H1 (cell line): ENCODE data around the gene MYO1D. TPM values are rescaled to one million over a fixed set of nuclear protein-coding genes. Genes with fewer than 3 reads are reported as not detected.

Source experiments
- CTCF ChIA-PET: fragments of 300-600 bp; sonication (Branson Sonifier 250); formaldehyde crosslinking; loops from one replicate; lab custom pipeline; 2021; ENCODE audit not compliant: partially characterized antibody; lab: Charles Lee
- POLR2A ChIA-PET: fragments of 300-600 bp; sonication (Branson Sonifier 250); formaldehyde crosslinking; loops from one replicate; lab custom pipeline; 2021; ENCODE audit warnings: inconsistent platforms; ENCODE audit not compliant: partially characterized antibody; lab: Charles Lee
- DNase-seq, 2 experiments: peaks; one replicate each; pipeline versions ENCODE4 v3.0.0 to v3.0.0-alpha.2; 2010 to 2022; ENCODE audit warnings: low spot score in 2 of 2, low read depth in 1 of 2, mixed read lengths in 1 of 2
- FAIRE-seq: peaks from 2 replicates; lab custom pipeline; 2011; peaks lifted over from hg19 to GRCh38; lab: Jason Lieb, UNC
- H2AFZ ChIP-seq: 2 replicates; pipeline ENCODE4 v1.8.1; 2012; ENCODE audit warnings: low read length, inconsistent platforms
- H2AK5ac ChIP-seq: 2 replicates; pipeline ENCODE4 v1.6.1; 2013; ENCODE audit warnings: low read depth, low read length
- H2BK120ac ChIP-seq: replicated peaks from 2 replicates; pipeline ENCODE3; 2013; ENCODE audit warnings: low read depth, low read length, inconsistent platforms
- H2BK12ac ChIP-seq: 2 replicates; pipeline ENCODE4 v1.6.1; 2013; ENCODE audit warnings: low read depth, low read length
- H2BK15ac ChIP-seq: 2 replicates; pipeline ENCODE4 v1.6.1; 2013; ENCODE audit warnings: low read length
- H2BK20ac ChIP-seq: 2 replicates; pipeline ENCODE4 v1.6.1; 2013; ENCODE audit warnings: low read length
- H2BK5ac ChIP-seq: 2 replicates; pipeline ENCODE4 v1.6.1; 2013; ENCODE audit warnings: low read depth, low read length
- H3K14ac ChIP-seq: 2 replicates; pipeline ENCODE4 v1.6.1; 2013; ENCODE audit warnings: inconsistent platforms; ENCODE audit not compliant: insufficient read length
- H3K18ac ChIP-seq: 2 replicates; pipeline ENCODE4 v1.6.1; 2013; ENCODE audit warnings: low read length; ENCODE audit errors: extremely low read depth
- H3K23ac ChIP-seq: 2 replicates; pipeline ENCODE4 v1.6.1; 2013; ENCODE audit warnings: inconsistent platforms; ENCODE audit not compliant: insufficient read length
- H3K23me2 ChIP-seq: 2 replicates; pipeline ENCODE4 v1.6.1; 2013; ENCODE audit warnings: low read depth, low read length
- H3K27ac ChIP-seq: 2 replicates; pipeline ENCODE4 v1.6.1; 2011; ENCODE audit warnings: low read depth, low read length, inconsistent platforms
- H3K27me3 ChIP-seq, 4 experiments: replicated peaks in 1 of 4; 1 replicate in 1 of 4; 2 replicates in 3 of 4; pipeline versions ENCODE4 v1.6.1 to v1.8.1; 2011 to 2013; ENCODE audit warnings: low read length in 3 of 4, mild to moderate bottlenecking in 3 of 4, inconsistent platforms in 2 of 4, mixed read lengths in 2 of 4, moderate library complexity in 1 of 4; ENCODE audit not compliant: control insufficient read depth in 3 of 4, insufficient read depth in 3 of 4; ENCODE audit errors: extremely low read depth in 1 of 4
- H3K36me3 ChIP-seq, 4 experiments: 2 replicates each; pipeline versions ENCODE4 v1.6.1 to v1.8.1; 2011 to 2013; ENCODE audit warnings: mild to moderate bottlenecking in 4 of 4, low read length in 3 of 4, moderate library complexity in 2 of 4, control low read depth in 1 of 4, inconsistent platforms in 1 of 4; ENCODE audit not compliant: insufficient read depth in 4 of 4, control insufficient read depth in 2 of 4
- H3K4ac ChIP-seq: replicated peaks from 2 replicates; pipeline ENCODE3; 2013; ENCODE audit warnings: low read length, low read depth, mixed read lengths, inconsistent platforms; ENCODE audit not compliant: insufficient read length
- H3K4me1 ChIP-seq, 4 experiments: replicated peaks in 1 of 4; 1 replicate in 1 of 4; 2 replicates in 3 of 4; pipeline versions ENCODE4 v1.6.1 to v1.8.1; 2011 to 2013; ENCODE audit warnings: low read length in 3 of 4, inconsistent platforms in 2 of 4, mixed read lengths in 1 of 4; ENCODE audit not compliant: insufficient read depth in 4 of 4, control insufficient read depth in 3 of 4
- H3K4me2 ChIP-seq, 2 experiments: 2 replicates each; pipeline versions ENCODE4 v1.6.1 to v1.8.1; 2011 to 2013; ENCODE audit warnings: low read depth in 2 of 2, low read length in 2 of 2, control low read depth in 1 of 2, inconsistent platforms in 1 of 2, mild to moderate bottlenecking in 1 of 2; ENCODE audit not compliant: insufficient read depth in 1 of 2
- H3K4me3 ChIP-seq, 4 experiments: fragments of 200-600, 300-600 bp in 1 of 4; sonication (generic), shearing (Covaris generic), sonication (Bioruptor Twin) in 1 of 4; 2 replicates each; pipeline versions ENCODE4 v1.5.1 to v1.8.1; 2011 to 2016; ENCODE audit warnings: low read length in 4 of 4, low read depth in 3 of 4, control low read depth in 2 of 4, inconsistent platforms in 2 of 4, mild to moderate bottlenecking in 2 of 4, mixed read lengths in 1 of 4, moderate library complexity in 1 of 4; ENCODE audit not compliant: insufficient read depth in 2 of 4; ENCODE audit errors: extremely low read depth in 1 of 4
- H3K56ac ChIP-seq: replicated peaks from 2 replicates; pipeline ENCODE3; 2013; ENCODE audit warnings: low read depth, mild to moderate bottlenecking, mixed read lengths, low read length, inconsistent platforms; ENCODE audit not compliant: insufficient read length
- H3K79me1 ChIP-seq: 2 replicates; pipeline ENCODE4 v1.6.1; 2013; ENCODE audit warnings: low read depth, low read length, control low read depth
- H3K79me2 ChIP-seq, 2 experiments: 2 replicates each; pipeline versions ENCODE4 v1.6.1 to v1.8.1; 2012 to 2013; ENCODE audit warnings: low read length in 2 of 2, mild to moderate bottlenecking in 2 of 2, inconsistent platforms in 1 of 2; ENCODE audit not compliant: insufficient read depth in 2 of 2, control insufficient read depth in 1 of 2
- H3K9ac ChIP-seq, 4 experiments: replicated peaks in 1 of 4; 1 replicate in 1 of 4; 2 replicates in 3 of 4; pipeline versions ENCODE4 v1.6.1 to v1.8.1; 2011 to 2013; ENCODE audit warnings: low read depth in 3 of 4, low read length in 3 of 4, control low read depth in 2 of 4, mild to moderate bottlenecking in 2 of 4, moderate library complexity in 2 of 4, inconsistent platforms in 1 of 4; ENCODE audit errors: extremely low read depth in 1 of 4
- H3K9me3 ChIP-seq, 2 experiments: 2 replicates each; pipeline versions ENCODE4 v1.6.1 to v1.8.1; 2012 to 2013; ENCODE audit warnings: mild to moderate bottlenecking in 2 of 2, moderate library complexity in 2 of 2, control low read depth in 1 of 2, inconsistent platforms in 1 of 2, low read depth in 1 of 2, low read length in 1 of 2, mixed read lengths in 1 of 2; ENCODE audit not compliant: insufficient read depth in 2 of 2
- H4K20me1 ChIP-seq, 2 experiments: replicated peaks in 1 of 2; 2 replicates each; pipeline versions ENCODE3 to v1.8.1; 2011 to 2013; ENCODE audit warnings: inconsistent platforms in 2 of 2, low read length in 2 of 2, mild to moderate bottlenecking in 1 of 2; ENCODE audit not compliant: insufficient read depth in 2 of 2, control insufficient read depth in 1 of 2
- H4K5ac ChIP-seq: 2 replicates; pipeline ENCODE4 v1.6.1; 2013; ENCODE audit warnings: low read length, low read depth, mixed read lengths, inconsistent platforms; ENCODE audit not compliant: insufficient read length
- H4K8ac ChIP-seq: 2 replicates; pipeline ENCODE4 v1.8.0; 2013; ENCODE audit warnings: mild to moderate bottlenecking, moderate library complexity, low read length, inconsistent platforms; ENCODE audit not compliant: insufficient read depth; ENCODE audit errors: extremely low read depth
- H4K91ac ChIP-seq: replicated peaks from 2 replicates; pipeline ENCODE3; 2013; ENCODE audit warnings: low read length, mixed read lengths, inconsistent platforms; ENCODE audit not compliant: insufficient read length
- KDM4A ChIP-seq: IDR thresholded peaks from one replicate; pipeline ENCODE4 v1.7.1; 2012; ENCODE audit warnings: low read depth, mild to moderate bottlenecking, moderate library complexity, low read length, inconsistent platforms; ENCODE audit not compliant: severe bottlenecking
- MAX ChIP-seq: IDR thresholded peaks from 2 replicates; pipeline ENCODE4 v1.6.1; 2012; ENCODE audit warnings: inconsistent platforms
- SUZ12 ChIP-seq: fragments of 200-600 bp; sonication (generic); IDR thresholded peaks from 2 replicates; pipeline ENCODE4 v1.6.1; 2012; ENCODE audit warnings: mild to moderate bottlenecking, inconsistent platforms, low read length, moderate library complexity, mixed read lengths
- WGBS, 2 experiments: shearing (Covaris generic) in 1 of 2; methylation state at CpG; one replicate each; pipeline versions ENCODE4 v1.1.6 to v1.1.7; 2013 to 2015; ENCODE audit warnings: low lambda C conversion rate in 2 of 2, mixed read lengths in 2 of 2, inconsistent platforms in 1 of 2, low coverage in 1 of 2, missing lambda C conversion rate in 1 of 2; ENCODE audit not compliant: insufficient replicate concordance in 2 of 2, insufficient coverage in 1 of 2, insufficient read length in 1 of 2; ENCODE audit errors: extremely low coverage in 1 of 2, missing lambda C conversion rate in 1 of 2; 5-methylcytosine and 5-hydroxymethylcytosine counted together
- polyA plus RNA-seq, 7 experiments: library from polyadenylated mRNA; depleted of rRNA in 3 of 7; stranded (reverse) in 5 of 7; unstranded in 2 of 7; fragments of >200 nt in 5 of 7; fragments of 200-250 nt in 2 of 7; gene quantifications; 1 replicate in 5 of 7; 2 replicates in 1 of 7; 4 replicates in 1 of 7; pipeline versions ENCODE4 v1.2.1 to v1.2.3, GENCODE V29; 2011 to 2013; ENCODE audit warnings: missing spikeins in 2 of 7, mixed read lengths in 2 of 7
- total RNA-seq: library from RNA; stranded (reverse); fragmentation: NEBNext Ultra II Directional; extraction: Animal tissue kit (Norgen Biotek cat#: 25700); gene quantifications from 2 replicates; pipeline ENCODE4 v1.2.1, GENCODE V29; 2021

MYO1D gene
- total and polyA plus RNA-seq, 2 of the 8 experiments (the other 6 are each of a cell fraction or from before 2014, with no cell fraction given), result 6.5 to 25.4 TPM

DNA sequence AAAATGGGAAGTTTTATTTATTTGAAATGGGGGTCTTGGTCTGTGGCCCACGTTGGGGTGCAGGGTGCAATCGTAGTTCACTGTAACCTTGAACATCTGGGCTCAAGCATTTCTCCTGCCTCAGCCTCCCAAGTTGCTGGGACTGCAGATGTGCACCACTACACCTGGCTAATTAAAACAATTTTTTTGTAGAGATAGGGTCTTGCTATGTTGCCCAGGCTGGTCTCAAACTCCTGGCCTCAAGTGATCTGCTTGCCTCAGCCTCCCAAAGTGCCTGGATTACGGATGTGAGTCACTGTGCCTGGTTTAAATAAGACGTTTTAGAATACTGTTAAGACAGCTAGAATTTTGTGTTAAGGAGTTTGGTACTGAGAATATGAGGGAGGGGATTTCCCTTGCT is 416.9 kb downstream of the MYO1D start:
- H3K27me3 ChIP-seq, result no peaks in the 10 kb centered on the region
- H2AFZ ChIP-seq, result no peak overlapping the region
- no peak overlapping the region for H3K4ac ChIP-seq
- H3K14ac ChIP-seq, result no peak overlapping the region
- no peak overlapping the region for H3K18ac ChIP-seq
- H3K27ac ChIP-seq, result no peak overlapping the region
- no peak overlapping the region for H4K8ac ChIP-seq
- H3K23ac ChIP-seq, result no peak overlapping the region
- H3K56ac ChIP-seq, result no peak overlapping the region
- H3K9ac ChIP-seq, result no peak overlapping the region
- no peaks in the 10 kb centered on the region for H3K9me3 ChIP-seq
- no peak overlapping the region for H3K4me2 ChIP-seq
- no peaks in the 10 kb centered on the region for H3K23me2 ChIP-seq
- no peak overlapping the region for H2BK15ac ChIP-seq
- H2BK20ac ChIP-seq, result no peak overlapping the region
- H3K79me1 ChIP-seq, result 0 out of 2 replicates have a peak, but pooled peaks cover 3% of the 10 kb centered on the region
- no peak overlapping the region for H2BK120ac ChIP-seq
- no peak overlapping the region for H2BK5ac ChIP-seq
- POLR2A ChIA-PET, result interaction anchor here (1.4 to 2.2 kb wide), 2 partner anchors 11 to 16 kb away, joined by 3 to 10 read pairs; partner anchors contain the start of gene PSMD11
- CTCF ChIA-PET, result interaction anchor here (1.0 to 3.3 kb wide), 2 partner anchors 11 to 12 kb away, joined by 5 to 25 read pairs; no protein-coding TSS in a partner anchor
- 92% methylated on average over 4 of the region's 4 CpGs; no CpG with 5 or more reads in 1 of the 2 experiments for WGBS, 2 experiments
- H4K5ac ChIP-seq, result no peak overlapping the region
- no peak overlapping the region for H2AK5ac ChIP-seq
- H3K36me3 ChIP-seq, result peaks cover 15 to 61% (median 47%) of the 10 kb centered on the region in 4 experiments
- H3K4me3 ChIP-seq, result no peak overlapping the region
- H3K79me2 ChIP-seq, result peaks cover 0 to 42% of the 10 kb centered on the region in 2 experiments; a peak in 2 of 4 replicates
- H4K91ac ChIP-seq, result no peak overlapping the region
- H3K4me1 ChIP-seq, result no peaks in the 10 kb centered on the region
- FAIRE-seq (no peak), DNase-seq (no peak)
- H4K20me1 ChIP-seq, result peaks cover 0 to 15% of the 10 kb centered on the region in 2 experiments
- H2BK12ac ChIP-seq, result no peak overlapping the region
- TF ChIP-seq KDM4A, result no peak
- no peak for TF ChIP-seq MAX
- TF ChIP-seq SUZ12, result no peak
